ENCODE measurements around the gene SCT. TPM values are rescaled to one million over a fixed set of nuclear protein-coding genes. Genes with fewer than 3 reads are reported as not detected.

Gene SCT
- total RNA-seq, 1 experiment from 2014 or later, result not detected

DNA sequence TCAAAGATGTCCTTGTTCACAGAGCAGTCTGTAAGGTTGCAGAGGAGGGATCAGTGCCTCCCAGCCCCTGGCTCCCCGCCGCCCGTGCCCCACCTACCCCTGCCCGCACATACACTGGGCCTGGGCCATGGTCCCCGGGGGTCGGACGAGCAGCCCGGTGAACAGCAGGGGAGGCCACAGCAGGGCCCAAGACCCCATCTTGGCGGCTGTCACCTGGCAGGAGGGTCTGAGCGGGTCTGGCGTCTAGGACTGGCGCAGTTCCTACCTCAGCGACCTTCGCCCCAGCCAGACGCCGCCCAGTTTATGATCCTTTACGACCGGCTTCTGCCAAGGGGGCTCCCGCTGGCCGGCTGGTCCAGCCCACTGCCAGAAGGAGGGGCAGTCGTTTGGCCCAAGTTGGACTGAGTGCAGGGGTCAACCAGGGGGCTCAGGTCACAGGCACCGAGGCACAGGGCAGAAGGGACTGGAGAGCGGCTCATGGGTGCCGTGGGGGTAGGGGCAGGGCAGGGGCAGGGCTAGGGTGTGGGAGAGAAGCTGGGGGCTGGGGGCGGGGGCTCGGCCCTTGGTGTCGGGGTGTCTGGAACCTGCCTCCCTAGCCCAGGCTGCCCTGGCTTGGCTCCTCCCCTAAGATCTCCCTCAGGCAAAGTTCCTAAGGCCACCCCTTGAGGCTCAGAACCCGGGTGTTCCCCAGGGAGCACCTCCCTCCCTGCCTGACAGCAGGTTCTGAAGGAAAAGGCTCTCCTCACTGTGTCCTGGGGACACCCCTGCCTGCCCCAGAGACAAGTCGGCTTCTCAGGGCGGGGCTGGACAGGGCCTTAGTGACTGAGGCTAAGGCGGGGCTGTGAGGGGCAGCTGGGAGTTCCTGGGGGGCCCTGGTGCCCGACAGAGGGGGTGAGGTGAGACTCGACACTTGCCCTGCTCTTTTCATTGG is 2.0 kb downstream of the SCT start, which contains the start of gene CDHR5:
CDHR5 (minus strand) TSS at position 251 of the 931 bp plus-strand sequence; CDS start at position 198, 53 bp downstream.
- Mint-ChIP-seq H3K27me3 (ENCODE audit: insufficient read depth, unreplicated experiment) (no peaks in the 10 kb centered on the region), H3K36me3 (ENCODE audit: insufficient read depth, unreplicated experiment) (peaks cover 54% of the 10 kb centered on the region), H3K4me1 (ENCODE audit: low read depth, unreplicated experiment) (peaks cover 20% of the 10 kb centered on the region), H3K4me3 (ENCODE audit: unreplicated experiment) (peak within 1 kb of the TSS; percentile 69), H3K27ac (ENCODE audit: unreplicated experiment) (peak within 1 kb of the TSS; percentile 50), H3K9me3 (ENCODE audit: unreplicated experiment) (peaks cover 11% of the 10 kb centered on the region)
- H3K4me3 ChIP-seq (ENCODE audit: low read depth, low read length), result peak within 1 kb of the TSS; percentile 54
- peak; percentile 75 to 89 for DNase-seq
- ChIA-PET POLR2A (no interaction called here), CTCF (no interaction called here)
- no peak for TF ChIP-seq CTCF (IDR thresholded peaks at IDR 0.05; ENCODE audit: insufficient read depth in 1 of 2, low read depth in 1 of 2, low read length in 1 of 2, severe bottlenecking in 1 of 2, unreplicated experiment in 1 of 2)
- no peaks in the 10 kb centered on the region for H3K9me3 ChIP-seq
- H3K4me1 ChIP-seq, result peaks cover 25% of the 10 kb centered on the region
- intact Hi-C loops (cut with micrococcal nuclease; ENCODE audit: unreplicated experiment), result loop anchor here (1.0 kb wide), 1 partner anchor 10 kb away; the partner anchor contains the start of gene IRF7
- no peaks in the 10 kb centered on the region for H3K27me3 ChIP-seq (replicated peaks; ENCODE audit: control insufficient read depth, insufficient read depth, low read length)
- BruUV-seq (replicated peaks), result no TSS peak
- no peaks in the 10 kb centered on the region for H3K36me3 ChIP-seq (ENCODE audit: control insufficient read depth, insufficient read depth, low read length)

DNA sequence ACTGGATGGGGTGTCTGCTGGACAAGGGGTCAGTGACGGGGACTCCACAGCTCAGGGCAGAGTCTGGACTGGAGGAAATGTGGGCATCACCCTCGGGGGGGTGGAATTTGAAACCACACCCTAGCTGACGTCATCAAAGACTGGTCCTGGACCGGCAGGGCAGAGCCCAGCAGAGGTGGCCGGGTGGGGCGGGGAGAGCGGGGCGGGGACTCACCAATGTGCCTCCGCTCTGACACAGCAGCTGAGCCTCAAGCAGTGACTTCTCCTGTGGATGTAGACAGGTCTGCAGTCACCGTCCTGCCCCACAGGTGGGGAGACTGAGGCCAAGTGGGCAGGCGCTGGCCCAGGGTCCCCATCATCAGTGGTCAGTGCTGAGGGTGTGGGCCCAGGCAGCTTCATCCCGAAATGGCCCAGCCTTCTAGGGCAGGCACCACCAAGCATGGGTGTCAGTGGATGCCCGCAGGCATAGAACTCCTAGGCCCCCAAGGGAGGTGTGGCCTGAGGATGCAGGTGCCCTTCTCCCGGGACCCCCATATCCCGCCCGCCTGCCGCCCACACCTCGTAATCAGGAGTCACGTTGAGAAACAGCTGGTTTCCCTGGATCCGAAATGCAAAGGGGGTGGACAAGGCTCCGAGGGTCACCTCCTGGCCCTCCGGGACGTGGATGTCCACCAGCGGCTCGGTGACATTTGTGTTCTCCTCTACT is 2.8 kb downstream of the SCT start:
- CTCF ChIA-PET, result interaction anchor here (0.7 kb wide), 1 partner anchor 51 kb away, joined by 9 read pairs; no protein-coding TSS in a partner anchor
- peaks cover 14% of the 10 kb centered on the region for H3K4me1 Mint-ChIP-seq (ENCODE audit: low read depth, unreplicated experiment)
- Histone ChIP-seq H3K36me3 (ENCODE audit: control insufficient read depth, insufficient read depth, low read length) (no peaks in the 10 kb centered on the region; the same call in 1 of the 2 replicates), H3K9me3 (no peaks in the 10 kb centered on the region), H3K27me3 (replicated peaks; ENCODE audit: control insufficient read depth, insufficient read depth, low read length) (no peaks in the 10 kb centered on the region), H3K4me3 (ENCODE audit: low read depth, low read length) (peak overlapping the region; percentile 54), H3K4me1 (peaks cover 25% of the 10 kb centered on the region)
- peak overlapping the region; percentile 69 for H3K4me3 Mint-ChIP-seq (ENCODE audit: unreplicated experiment)
- intact Hi-C loops (cut with micrococcal nuclease; ENCODE audit: unreplicated experiment), result loop anchor here (1.0 kb wide), 1 partner anchor 9 kb away; the partner anchor contains the start of gene IRF7
- H3K27ac Mint-ChIP-seq (ENCODE audit: unreplicated experiment), result peak overlapping the region; percentile 32
- POLR2A ChIA-PET, result no interaction called here
- DNase-seq, result peak; percentile 49 to 75
- H3K36me3 Mint-ChIP-seq (ENCODE audit: insufficient read depth, unreplicated experiment), result peaks cover 61% of the 10 kb centered on the region
- BruUV-seq (replicated peaks), result TSS peak; percentile 57
- H3K27me3 Mint-ChIP-seq (ENCODE audit: insufficient read depth, unreplicated experiment), result no peaks in the 10 kb centered on the region
- H3K9me3 Mint-ChIP-seq (ENCODE audit: unreplicated experiment), result peaks cover 11% of the 10 kb centered on the region
- no peak for TF ChIP-seq CTCF (IDR thresholded peaks at IDR 0.05; ENCODE audit: insufficient read depth in 1 of 2, low read depth in 1 of 2, low read length in 1 of 2, severe bottlenecking in 1 of 2, unreplicated experiment in 1 of 2)

GRCh38 chr11:623349-623869 is 3.6 kb downstream of the SCT start:
- H3K27me3 ChIP-seq (replicated peaks; ENCODE audit: control insufficient read depth, insufficient read depth, low read length), result no peaks in the 10 kb centered on the region
- Mint-ChIP-seq H3K36me3 (ENCODE audit: insufficient read depth, unreplicated experiment) (peaks cover 66% of the 10 kb centered on the region), H3K4me1 (ENCODE audit: low read depth, unreplicated experiment) (peaks cover 7% of the 10 kb centered on the region), H3K27me3 (ENCODE audit: insufficient read depth, unreplicated experiment) (no peaks in the 10 kb centered on the region), H3K9me3 (ENCODE audit: unreplicated experiment) (peaks cover 11% of the 10 kb centered on the region), H3K4me3 (ENCODE audit: unreplicated experiment) (peak overlapping the region; percentile 69), H3K27ac (ENCODE audit: unreplicated experiment) (peak overlapping the region; percentile 32)
- no TSS peak for BruUV-seq (replicated peaks)
- H3K4me3 ChIP-seq (ENCODE audit: low read depth, low read length), result no peak overlapping the region
- no peak for DNase-seq
- CTCF ChIA-PET, result interaction anchor here (0.6 to 0.7 kb wide), 2 partner anchors 52 to 72 kb away, joined by 3 to 9 read pairs; partner anchors contain the start of gene TMEM80
- POLR2A ChIA-PET, result no interaction called here
- intact Hi-C loops (cut with micrococcal nuclease; ENCODE audit: unreplicated experiment), result no loop called here
- no peaks in the 10 kb centered on the region for H3K9me3 ChIP-seq
- H3K4me1 ChIP-seq, result peaks cover 25% of the 10 kb centered on the region
- no peak for TF ChIP-seq CTCF (IDR thresholded peaks at IDR 0.05; ENCODE audit: insufficient read depth in 1 of 2, low read depth in 1 of 2, low read length in 1 of 2, severe bottlenecking in 1 of 2, unreplicated experiment in 1 of 2)
- H3K36me3 ChIP-seq (ENCODE audit: control insufficient read depth, insufficient read depth, low read length), result no peaks in the 10 kb centered on the region; the same call in 1 of the 2 replicates
